WERI-Rb-1 (cell line): Measurements from ENCODE around the gene ABCB11.

Experiments
- DNase-seq: peaks from one replicate; pipeline ENCODE4 v3.0.0-alpha.2; 2020
- H3K27ac ChIP-seq: fragments of 250-450 bp; sonication (Bioruptor Pico); 2 replicates; pipeline ENCODE4 v1.5.1; 2020; ENCODE audit warnings: mild to moderate bottlenecking, moderate library complexity
- H3K27me3 ChIP-seq: fragments of 250-450 bp; sonication (Bioruptor Pico); 2 replicates; pipeline ENCODE4 v1.5.1; 2021; ENCODE audit warnings: mild to moderate bottlenecking, low read depth, moderate library complexity; ENCODE audit not compliant: insufficient read depth, severe bottlenecking
- H3K36me3 ChIP-seq: fragments of 250-450 bp; sonication (Bioruptor Pico); 2 replicates; pipeline ENCODE4 v1.5.1; 2020; ENCODE audit warnings: mild to moderate bottlenecking, moderate library complexity
- H3K4me3 ChIP-seq: 2 replicates; pipeline ENCODE4 v1.5.1; 2011; ENCODE audit warnings: low read depth, mild to moderate bottlenecking, control low read depth, low read length
- H3K9me3 ChIP-seq: fragments of 250-450 bp; sonication (Bioruptor Pico); 2 replicates; pipeline ENCODE4 v1.5.1; 2021; ENCODE audit warnings: mild to moderate bottlenecking, moderate library complexity; ENCODE audit not compliant: severe bottlenecking
- CTCF ChIP-seq: IDR thresholded peaks from 2 replicates; pipeline ENCODE4 v1.5.1; 2011; ENCODE audit warnings: low read depth, mild to moderate bottlenecking, control low read depth, inconsistent platforms, low read length

The ABCB11 gene

GRCh38 chr2:169072163-169072925, 41.2 kb upstream of the ABCB11 start:
- no peak overlapping the region for H3K4me3 ChIP-seq
- DNase-seq, result no peak

GRCh38 chr2:169071455-169071854, 40.3 kb upstream of the ABCB11 start:
- DNase-seq, result no peak
- Histone ChIP-seq H3K9me3 (no peaks in the 10 kb centered on the region), H3K36me3 (no peaks in the 10 kb centered on the region), H3K27ac (no peak overlapping the region), H3K27me3 (peaks cover 17% of the 10 kb centered on the region), H3K4me3 (no peak overlapping the region)
- TF ChIP-seq CTCF, result no peak

More at GRCh38 chr2:169072163-169072925, 41.2 kb upstream of the ABCB11 start:
- no peaks in the 10 kb centered on the region for H3K9me3 ChIP-seq
- no peak for TF ChIP-seq CTCF
- peaks cover 9% of the 10 kb centered on the region for H3K27me3 ChIP-seq
- H3K36me3 ChIP-seq, result no peaks in the 10 kb centered on the region
- no peak overlapping the region for H3K27ac ChIP-seq

GRCh38 chr2:169069833-169070232, 38.7 kb upstream of the ABCB11 start:
- no peak for TF ChIP-seq CTCF
- no peak for DNase-seq
- Histone ChIP-seq H3K9me3 (no peaks in the 10 kb centered on the region), H3K4me3 (no peak overlapping the region), H3K36me3 (no peaks in the 10 kb centered on the region), H3K27ac (no peak overlapping the region), H3K27me3 (peaks cover 17% of the 10 kb centered on the region)

GRCh38 chr2:169069341-169069740, 38.2 kb upstream of the ABCB11 start, which contains the start of gene DHRS9:
Gene DHRS9 (plus strand): TSS chr2:169069563. CDS start chr2:169081582, 12,019 bp downstream.
- Histone ChIP-seq H3K4me3 (no peak within 1 kb of the TSS), H3K36me3 (no peaks in the 10 kb centered on the region), H3K9me3 (no peaks in the 10 kb centered on the region), H3K27me3 (peaks cover 17% of the 10 kb centered on the region), H3K27ac (no peak within 1 kb of the TSS)
- DNase-seq, result no peak
- TF ChIP-seq CTCF, result no peak

- peaks cover 17% of the 10 kb centered on the region for H3K27me3 ChIP-seq
- no peak for TF ChIP-seq CTCF
- no peak for DNase-seq
- H3K4me3 ChIP-seq, result no peak overlapping the region
- no peaks in the 10 kb centered on the region for H3K9me3 ChIP-seq
- no peaks in the 10 kb centered on the region for H3K36me3 ChIP-seq
- no peak overlapping the region for H3K27ac ChIP-seq
Measured at GRCh38 chr2:169066897-169067296, 35.8 kb upstream of the ABCB11 start.
